ENCODE data around the gene C11orf52. TPM values are rescaled to one million over a fixed set of nuclear protein-coding genes. Genes with fewer than 3 reads are reported as not detected.
"Not testable (repeated sequence)": the region's sequence is repeated elsewhere in the genome, so short reads cannot be mapped to it uniquely, and the experiment has no call there.

The C11orf52 gene
- total RNA-seq, 2 experiments from 2014 or later: not detected

- Mint-ChIP-seq H3K27me3 (peaks cover 4% of the 10 kb centered on the region), H3K9me3 (no peaks in the 10 kb centered on the region), H3K36me3 (no peaks in the 10 kb centered on the region), H3K4me3 (no peak overlapping the region), H3K27ac (no peak overlapping the region), H3K4me1 (peaks cover 13% of the 10 kb centered on the region)
- DNase-seq: no peak
Measured at GRCh38 chr11:111923951-111924350, 5.2 kb downstream of the C11orf52 start.

DNA sequence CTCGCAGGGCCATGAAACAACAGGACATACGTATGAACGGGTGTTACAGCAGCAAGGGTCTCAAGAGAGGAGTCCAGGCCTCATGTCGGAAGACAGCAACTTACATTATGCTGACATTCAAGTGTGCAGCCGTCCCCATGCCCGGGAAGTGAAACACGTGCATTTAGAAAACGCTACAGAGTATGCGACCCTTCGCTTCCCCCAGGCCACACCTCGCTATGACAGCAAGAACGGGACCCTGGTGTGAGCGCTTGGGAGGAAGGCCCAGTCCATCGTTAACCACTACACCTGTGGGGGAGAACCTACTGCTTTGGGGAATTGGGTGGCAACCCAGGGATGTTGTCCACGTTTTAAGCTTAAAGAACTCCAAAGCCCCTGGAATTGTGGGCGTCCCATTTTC, 7.2 kb downstream of the C11orf52 start:
- no peak for DNase-seq
- peak overlapping the region; percentile 84 for H3K27ac Mint-ChIP-seq
- H3K36me3 Mint-ChIP-seq: no peaks in the 10 kb centered on the region
- H3K4me3 Mint-ChIP-seq: peak overlapping the region; percentile 78
- H3K9me3 Mint-ChIP-seq: no peaks in the 10 kb centered on the region
- H3K27me3 Mint-ChIP-seq: peaks cover 4% of the 10 kb centered on the region
- H3K4me1 Mint-ChIP-seq: peaks cover 13% of the 10 kb centered on the region

DNA sequence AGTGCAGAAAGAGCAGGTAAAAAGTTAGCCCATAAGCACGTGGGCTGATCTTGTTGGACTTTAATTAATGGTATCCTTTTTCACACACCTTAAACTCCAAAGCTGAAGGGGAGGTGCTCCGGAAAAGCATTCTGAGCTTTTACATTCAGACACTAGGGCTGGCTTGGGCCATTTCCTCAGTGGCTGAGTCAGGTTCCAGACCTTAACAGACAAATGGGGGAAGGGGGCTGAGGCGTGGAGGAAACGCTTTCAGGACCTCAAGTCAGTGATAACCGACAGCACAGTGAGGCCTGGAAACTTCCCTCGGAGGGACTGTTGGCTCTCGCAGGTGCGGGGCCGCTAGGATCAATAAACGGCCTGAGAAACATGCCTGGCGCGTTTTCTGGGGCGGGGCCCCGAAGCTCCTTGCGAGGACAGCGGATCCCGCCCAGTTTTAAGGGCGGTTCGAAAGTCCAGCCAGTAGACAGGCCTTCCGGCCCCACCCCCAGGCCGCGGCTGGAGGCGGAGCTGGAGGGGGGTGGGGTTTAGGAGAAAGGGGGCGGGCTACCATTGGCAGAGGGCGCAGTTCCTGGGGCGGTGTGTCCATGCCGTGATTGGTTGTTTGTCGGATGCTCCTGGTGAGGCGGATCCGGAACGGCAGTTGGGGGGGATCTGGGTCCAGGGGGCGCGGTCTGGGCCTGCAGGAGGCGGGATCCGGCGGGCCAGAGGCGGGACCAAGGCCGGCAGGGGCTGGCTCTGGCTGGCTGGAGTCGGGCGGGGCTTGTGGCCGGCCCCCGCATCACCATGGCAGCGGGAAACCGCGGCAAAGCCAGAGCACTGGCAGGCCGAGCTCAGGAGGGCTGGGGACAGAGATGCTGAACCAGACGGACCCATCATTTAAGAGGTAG, 8.0 kb downstream of the C11orf52 start:
- H3K36me3 Mint-ChIP-seq: no peaks in the 10 kb centered on the region
- DNase-seq: peak; percentile 97
- H3K27me3 Mint-ChIP-seq: peaks cover 4% of the 10 kb centered on the region
- peak overlapping the region; percentile 78 for H3K4me3 Mint-ChIP-seq
- peaks cover 15% of the 10 kb centered on the region for H3K4me1 Mint-ChIP-seq
- peak overlapping the region; percentile 84 for H3K27ac Mint-ChIP-seq
- H3K9me3 Mint-ChIP-seq: no peaks in the 10 kb centered on the region

DNA sequence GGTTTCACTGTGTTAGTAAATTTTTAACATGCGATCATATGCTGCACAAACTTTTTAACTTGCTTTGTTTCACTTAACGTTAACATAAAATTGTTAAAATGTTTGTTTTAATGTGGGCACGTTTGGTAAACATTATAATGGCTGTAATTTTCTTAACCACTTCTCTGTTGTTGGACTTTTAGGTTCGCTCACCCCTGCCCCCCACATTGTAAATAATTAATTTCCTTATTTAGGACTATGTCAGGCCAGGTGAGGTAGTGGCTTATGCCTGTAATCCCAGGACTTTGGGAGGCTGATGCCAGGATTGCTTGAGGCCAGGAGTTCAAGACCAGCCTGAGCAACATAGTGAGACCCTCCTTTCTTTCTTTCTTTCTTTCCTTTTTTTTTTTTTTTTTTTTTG, 11.8 kb downstream of the C11orf52 start:
- H3K36me3 Mint-ChIP-seq: no peaks in the 10 kb centered on the region
- H3K4me3 Mint-ChIP-seq: no peak overlapping the region
- H3K27ac Mint-ChIP-seq: no peak overlapping the region
- DNase-seq: no peak
- peaks cover 25% of the 10 kb centered on the region for H3K4me1 Mint-ChIP-seq
- H3K9me3 Mint-ChIP-seq: no peaks in the 10 kb centered on the region
- H3K27me3 Mint-ChIP-seq: no peaks in the 10 kb centered on the region

- peaks cover 31% of the 10 kb centered on the region for H3K4me1 Mint-ChIP-seq
- H3K9me3 Mint-ChIP-seq: no peaks in the 10 kb centered on the region
- H3K27ac Mint-ChIP-seq: no peak overlapping the region
- no peak overlapping the region for H3K4me3 Mint-ChIP-seq
- no peak for DNase-seq
- no peaks in the 10 kb centered on the region for H3K36me3 Mint-ChIP-seq
- H3K27me3 Mint-ChIP-seq: no peaks in the 10 kb centered on the region
Measured at GRCh38 chr11:111932611-111932950, 13.9 kb downstream of the C11orf52 start.

DNA sequence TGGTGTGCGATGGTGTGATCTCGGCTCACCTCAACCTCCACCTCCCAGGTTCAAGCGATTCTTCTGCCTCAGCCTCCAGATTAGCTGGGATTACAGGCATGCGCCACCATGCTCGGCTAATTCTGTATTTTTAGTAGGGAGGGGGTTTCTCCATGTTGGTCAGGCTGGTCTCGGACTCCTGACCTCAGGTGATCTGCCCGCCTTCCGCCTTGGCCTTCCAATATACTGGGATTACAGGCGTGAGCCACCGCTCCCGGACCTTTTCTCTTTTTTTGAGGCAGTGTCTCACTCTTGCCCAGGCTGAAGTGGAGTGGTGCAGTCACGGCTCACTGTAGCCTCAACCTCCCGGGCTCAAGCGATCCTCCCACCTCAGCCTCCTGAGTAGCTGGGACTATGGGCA, 14.5 kb downstream of the C11orf52 start:
- H3K27ac Mint-ChIP-seq, H3K9me3 Mint-ChIP-seq, H3K4me3 Mint-ChIP-seq, H3K27me3 Mint-ChIP-seq, H3K36me3 Mint-ChIP-seq, DNase-seq: not testable (repeated sequence)
- peaks cover 37% of the 10 kb centered on the region for H3K4me1 Mint-ChIP-seq

- Mint-ChIP-seq H3K4me1 (peaks cover 44% of the 10 kb centered on the region), H3K4me3 (no peak overlapping the region), H3K36me3 (no peaks in the 10 kb centered on the region), H3K27ac (no peak overlapping the region), H3K9me3 (no peaks in the 10 kb centered on the region), H3K27me3 (no peaks in the 10 kb centered on the region)
- DNase-seq: no peak
Measured at GRCh38 chr11:111933872-111934271, 15.2 kb downstream of the C11orf52 start.

DNA sequence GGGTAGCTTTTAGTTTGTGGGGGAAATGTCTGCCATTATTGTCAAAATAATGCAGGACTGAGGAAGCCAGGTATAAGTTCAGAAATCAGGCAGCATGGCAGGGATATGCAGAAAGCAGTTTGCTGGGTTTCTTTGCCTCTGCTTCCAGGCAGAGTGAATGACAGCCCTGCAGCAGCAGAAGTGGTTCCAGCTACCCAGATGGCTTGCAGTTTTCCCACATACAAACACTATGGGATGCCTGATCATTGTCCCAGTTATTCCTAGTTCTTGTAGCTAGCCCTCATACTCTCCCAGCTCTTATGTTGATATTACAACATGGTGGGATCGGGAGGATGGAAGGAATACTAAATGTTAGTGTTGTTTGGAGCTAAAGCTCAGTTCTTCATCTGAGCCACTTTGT, 15.6 kb downstream of the C11orf52 start:
- Mint-ChIP-seq H3K27me3 (no peaks in the 10 kb centered on the region), H3K9me3 (no peaks in the 10 kb centered on the region), H3K4me3 (no peak overlapping the region), H3K36me3 (no peaks in the 10 kb centered on the region), H3K4me1 (peaks cover 48% of the 10 kb centered on the region), H3K27ac (no peak overlapping the region)
- no peak for DNase-seq

DNA sequence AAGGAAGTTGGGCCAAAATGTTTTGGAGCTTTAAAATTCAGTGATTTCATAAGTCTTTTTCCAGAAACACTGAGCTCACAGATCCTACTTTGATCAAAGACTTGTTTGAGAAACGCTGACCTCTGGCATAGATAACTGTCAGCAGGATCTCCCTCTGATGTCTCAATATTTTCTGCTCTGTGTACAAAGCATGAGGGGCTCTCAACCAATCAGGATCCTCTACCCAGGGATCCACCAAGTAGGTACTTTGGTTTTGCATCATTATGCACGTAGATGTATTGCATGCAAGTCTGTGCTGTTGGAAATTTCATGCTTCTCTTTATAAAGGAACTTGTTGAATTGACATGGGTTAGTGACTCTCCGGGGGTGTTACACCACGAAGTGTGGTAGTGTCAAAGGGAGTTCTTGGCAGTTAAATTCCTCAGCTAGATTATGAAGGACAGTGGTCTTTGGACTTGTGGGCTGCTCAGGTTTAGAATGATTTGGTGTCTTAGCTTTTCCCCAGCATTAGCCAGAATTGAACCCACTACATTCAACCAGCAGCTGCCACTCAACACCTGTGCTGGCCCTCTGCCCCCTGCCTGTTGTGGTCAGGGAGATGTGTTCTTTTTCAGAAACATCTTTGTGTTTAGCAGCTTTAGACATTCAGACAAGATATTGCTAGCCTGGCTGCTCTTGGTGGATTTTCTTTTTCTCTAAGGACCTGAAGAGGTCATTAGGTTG, 16.8 kb downstream of the C11orf52 start:
- H3K36me3 Mint-ChIP-seq: no peaks in the 10 kb centered on the region
- H3K27ac Mint-ChIP-seq: peak overlapping the region; percentile 78
- H3K9me3 Mint-ChIP-seq: no peaks in the 10 kb centered on the region
- no peaks in the 10 kb centered on the region for H3K27me3 Mint-ChIP-seq
- no peak overlapping the region for H3K4me3 Mint-ChIP-seq
- DNase-seq: peak; percentile 20
- peaks cover 50% of the 10 kb centered on the region for H3K4me1 Mint-ChIP-seq

GRCh38 chr11:111936040-111936540, 17.4 kb downstream of the C11orf52 start:
- H3K27me3 Mint-ChIP-seq: no peaks in the 10 kb centered on the region
- peaks cover 50% of the 10 kb centered on the region for H3K4me1 Mint-ChIP-seq
- H3K9me3 Mint-ChIP-seq: no peaks in the 10 kb centered on the region
- H3K36me3 Mint-ChIP-seq: no peaks in the 10 kb centered on the region
- H3K27ac Mint-ChIP-seq: peak overlapping the region; percentile 78
- H3K4me3 Mint-ChIP-seq: peak overlapping the region; percentile 20
- no peak for DNase-seq

GRCh38 chr11:111937461-111937769, 18.7 kb downstream of the C11orf52 start:
- Mint-ChIP-seq H3K4me3 (peak overlapping the region; percentile 80), H3K9me3 (no peaks in the 10 kb centered on the region), H3K27ac (peak overlapping the region; percentile 76), H3K27me3 (no peaks in the 10 kb centered on the region), H3K36me3 (no peaks in the 10 kb centered on the region), H3K4me1 (peaks cover 46% of the 10 kb centered on the region)
- no peak for DNase-seq

- peaks cover 43% of the 10 kb centered on the region for H3K4me1 Mint-ChIP-seq
- H3K4me3 Mint-ChIP-seq: peak overlapping the region; percentile 80
- peak overlapping the region; percentile 76 for H3K27ac Mint-ChIP-seq
- H3K27me3 Mint-ChIP-seq: no peaks in the 10 kb centered on the region
- no peaks in the 10 kb centered on the region for H3K9me3 Mint-ChIP-seq
- DNase-seq: no peak
- no peaks in the 10 kb centered on the region for H3K36me3 Mint-ChIP-seq
Measured at GRCh38 chr11:111937844-111938243, 19.1 kb downstream of the C11orf52 start.

GRCh38 chr11:111938687-111939160, 20.0 kb downstream of the C11orf52 start:
- H3K36me3 Mint-ChIP-seq: no peaks in the 10 kb centered on the region
- no peaks in the 10 kb centered on the region for H3K27me3 Mint-ChIP-seq
- peak; percentile 21 for DNase-seq
- H3K4me1 Mint-ChIP-seq: peaks cover 40% of the 10 kb centered on the region
- H3K4me3 Mint-ChIP-seq: peak overlapping the region; percentile 80
- H3K27ac Mint-ChIP-seq: peak overlapping the region; percentile 76
- no peaks in the 10 kb centered on the region for H3K9me3 Mint-ChIP-seq

DNA sequence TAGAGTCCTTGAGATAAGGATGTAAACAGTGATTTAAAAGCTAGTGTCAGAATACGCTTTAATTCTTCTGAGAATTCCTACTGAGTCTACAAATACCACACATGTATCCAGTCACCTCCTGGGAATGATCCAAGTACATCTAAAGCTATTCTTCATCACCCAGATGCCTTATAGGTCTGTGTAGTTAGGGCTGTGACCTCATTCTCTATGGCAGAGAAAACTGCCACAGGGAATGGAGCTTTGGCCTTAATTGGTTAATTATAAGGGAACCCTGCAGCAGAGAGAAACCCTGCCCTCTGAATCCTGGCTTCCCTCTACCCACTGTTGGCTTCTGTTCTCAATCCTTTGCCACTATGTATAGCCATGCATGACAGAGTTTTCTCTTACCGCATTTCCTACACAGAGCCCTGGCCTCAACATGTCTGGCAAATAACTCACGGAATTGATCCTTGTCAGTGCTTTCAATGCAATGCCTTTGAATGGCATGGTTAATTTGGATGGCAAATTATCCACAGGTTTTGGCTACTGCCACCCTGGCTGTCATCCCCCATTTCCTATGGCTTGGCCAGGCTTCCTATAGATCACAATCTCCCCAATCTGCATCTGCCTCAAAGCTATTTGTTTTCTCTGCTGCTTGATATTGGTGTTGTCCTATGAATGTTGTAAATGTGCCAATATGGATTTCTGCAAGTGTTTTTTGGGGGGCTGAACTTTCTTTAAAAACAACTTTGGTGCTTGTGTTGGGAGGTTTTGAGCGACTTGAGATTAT, 21.3 kb downstream of the C11orf52 start:
- Mint-ChIP-seq H3K27me3 (no peaks in the 10 kb centered on the region), H3K4me1 (peaks cover 50% of the 10 kb centered on the region), H3K36me3 (peaks cover 2% of the 10 kb centered on the region), H3K9me3 (no peaks in the 10 kb centered on the region), H3K4me3 (no peak overlapping the region), H3K27ac (no peak overlapping the region)
- no peak for DNase-seq

DNA sequence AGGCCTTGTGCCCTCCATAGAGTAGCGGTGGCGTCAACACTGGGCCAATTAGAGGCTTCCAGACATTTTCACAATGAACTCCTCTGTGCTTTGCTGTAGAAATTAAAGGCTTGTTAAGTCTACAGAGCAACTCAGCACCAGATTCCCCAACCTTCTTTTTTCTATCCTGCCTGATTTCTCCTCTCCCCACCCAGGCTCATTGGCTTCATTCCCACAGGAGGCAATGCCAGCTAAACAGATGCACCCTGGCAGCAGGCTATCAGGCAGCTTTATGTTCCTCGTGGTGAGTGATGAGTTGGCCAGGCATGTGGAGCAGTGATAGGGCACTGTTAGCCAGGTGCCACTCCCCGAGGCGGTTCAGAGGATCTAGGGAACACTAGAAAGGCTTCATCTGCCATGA, 23.2 kb downstream of the C11orf52 start:
- H3K9me3 Mint-ChIP-seq: no peaks in the 10 kb centered on the region
- H3K27ac Mint-ChIP-seq: no peak overlapping the region
- H3K36me3 Mint-ChIP-seq: peaks cover 2% of the 10 kb centered on the region
- peaks cover 36% of the 10 kb centered on the region for H3K4me1 Mint-ChIP-seq
- no peaks in the 10 kb centered on the region for H3K27me3 Mint-ChIP-seq
- DNase-seq: no peak
- no peak overlapping the region for H3K4me3 Mint-ChIP-seq

Measured in activated naive CD8-positive, alpha-beta T cell treated with anti-CD3 and anti-CD28 coated beads for 36 hours (primary cell).